ENCODE data around the gene NBL1. TPM values are rescaled to one million over a fixed set of nuclear protein-coding genes. Genes with fewer than 3 reads are reported as not detected.

The NBL1 gene
- total RNA-seq, 1 experiment from 2014 or later: 117 TPM

- no peak overlapping the region for H3K27ac ChIP-seq (ENCODE audit: low read length)
- no peaks in the 10 kb centered on the region for H3K36me3 ChIP-seq (ENCODE audit: low read depth, low read length)
- no peak overlapping the region for H3K4me3 ChIP-seq (ENCODE audit: low read length)
- H3K79me2 ChIP-seq (ENCODE audit: low read length): no peaks in the 10 kb centered on the region
- DNase-seq (peak; percentile 77), ATAC-seq (peak; percentile 99)
- no peaks in the 10 kb centered on the region for H3K4me1 ChIP-seq (ENCODE audit: insufficient read depth, low read length)
- no peaks in the 10 kb centered on the region for H4K20me1 ChIP-seq (ENCODE audit: low read length)
- no peaks in the 10 kb centered on the region for H3K9me2 ChIP-seq (replicated peaks; ENCODE audit: low read length)
- H3K9ac ChIP-seq (ENCODE audit: low read length): no peak overlapping the region
- CTCF ChIA-PET: interaction anchor here (0.5 to 2.4 kb wide), 6 partner anchors 11 to 189 kb away, joined by 3 to 34 read pairs (median 4); no protein-coding TSS in a partner anchor
- no TSS peak for BruUV-seq (replicated peaks)
- peak overlapping the region; percentile 4; the same call in 1 of the 2 replicates for H2AFZ ChIP-seq (ENCODE audit: low read length)
- no peaks in the 10 kb centered on the region for H3K9me3 ChIP-seq (ENCODE audit: low read length)
- no peaks in the 10 kb centered on the region for H3F3A ChIP-seq (ENCODE audit: low read length, unreplicated experiment)
- POLR2A ChIA-PET (ENCODE audit: unreplicated experiment): interaction anchor here (0.8 kb wide), 1 partner anchor 53 kb away, joined by 3 read pairs; no protein-coding TSS in a partner anchor
- intact Hi-C loops (cut with micrococcal nuclease): loop anchor here (1.0 kb wide), 1 partner anchor 43 kb away; no protein-coding TSS in a partner anchor
- no peaks in the 10 kb centered on the region for H3K27me3 ChIP-seq (ENCODE audit: low read length)
- no peak overlapping the region for H3K4me2 ChIP-seq (ENCODE audit: low read length)
- TF ChIP-seq EZH2 (IDR thresholded peaks at IDR 0.05; ENCODE audit: low read length, unreplicated experiment) (no peak), CTCF (conservative IDR thresholded peaks at IDR 0.05; ENCODE audit: low read depth, low read length) (peak; percentile 88), EZH2phosphoT487 (IDR thresholded peaks at IDR 0.05; ENCODE audit: borderline replicate concordance, low read length) (no peak)
Measured at GRCh38 chr1:19704247-19705113, 60.4 kb downstream of the NBL1 start.

- intact Hi-C loops (cut with micrococcal nuclease): no loop called here
- H3K9ac ChIP-seq (ENCODE audit: low read length): no peak overlapping the region
Measured at GRCh38 chr1:19705464-19705863, 61.4 kb downstream of the NBL1 start.

More at GRCh38 chr1:19705464-19705863, 61.4 kb downstream of the NBL1 start:
- DNase-seq (no peak), ATAC-seq (no peak)
- Histone ChIP-seq H3K79me2 (ENCODE audit: low read length) (no peaks in the 10 kb centered on the region), H3K27me3 (ENCODE audit: low read length) (no peaks in the 10 kb centered on the region), H3K9me3 (ENCODE audit: low read length) (no peaks in the 10 kb centered on the region), H2AFZ (ENCODE audit: low read length) (no peak overlapping the region), H3K27ac (ENCODE audit: low read length) (no peak overlapping the region), H3K4me2 (ENCODE audit: low read length) (no peak overlapping the region), H3F3A (ENCODE audit: low read length, unreplicated experiment) (no peaks in the 10 kb centered on the region), H3K4me1 (ENCODE audit: insufficient read depth, low read length) (no peaks in the 10 kb centered on the region), H3K4me3 (ENCODE audit: low read length) (no peak overlapping the region), H4K20me1 (ENCODE audit: low read length) (no peaks in the 10 kb centered on the region), H3K36me3 (ENCODE audit: low read depth, low read length) (no peaks in the 10 kb centered on the region), H3K9me2 (replicated peaks; ENCODE audit: low read length) (no peaks in the 10 kb centered on the region)
- no TSS peak for BruUV-seq (replicated peaks)
- ChIA-PET POLR2A (ENCODE audit: unreplicated experiment) (no interaction called here), CTCF (interaction anchor here (0.7 to 2.4 kb wide), 2 partner anchors 44 to 51 kb away, joined by 4 to 34 read pairs; no protein-coding TSS in a partner anchor)
- no peak for TF ChIP-seq CTCF (conservative IDR thresholded peaks at IDR 0.05; ENCODE audit: low read depth, low read length)
- TF ChIP-seq EZH2phosphoT487 (IDR thresholded peaks at IDR 0.05; ENCODE audit: borderline replicate concordance, low read length): no peak
- TF ChIP-seq EZH2 (IDR thresholded peaks at IDR 0.05; ENCODE audit: low read length, unreplicated experiment): no peak

Measured in PC-3 (cell line).